NCI-H2081 treated with DMSO at 0.1 percent for 48 hours (cell line): ENCODE results near the gene ECT2L.
"Not testable (repeated sequence)": the region's sequence is repeated elsewhere in the genome, so short reads cannot be mapped to it uniquely, and the experiment has no call there.

Experiments used
- DNase-seq: peaks from one replicate; lab custom pipeline; 2025; lab: John Stamatoyannopoulos, UW

The ECT2L gene

GRCh38 chr6:138936873-138937272, 141.0 kb downstream of the ECT2L start:
- DNase-seq, result not testable (repeated sequence)

- no peak for DNase-seq
These were observed 147.3 kb downstream of the ECT2L start for GRCh38 chr6:138943089-138943625.

- DNase-seq, result no peak
These were observed 148.5 kb downstream of the ECT2L start for GRCh38 chr6:138944412-138944811.

- no peak for DNase-seq
These were observed 149.5 kb downstream of the ECT2L start for GRCh38 chr6:138945354-138945753.

GRCh38 chr6:138948004-138948403, 152.1 kb downstream of the ECT2L start:
- no peak for DNase-seq

GRCh38 chr6:138948546-138949179, 152.8 kb downstream of the ECT2L start:
- DNase-seq, result no peak

GRCh38 chr6:138953451-138953850, 157.6 kb downstream of the ECT2L start:
- no peak for DNase-seq
